Activated CD4-positive, alpha-beta T cell treated with anti-CD3 and anti-CD28 coated beads, Interleukin-2, amount 10 ng/mL, durations not matched to agents 7 days and 5 days (primary cell): ENCODE results near the gene COQ3. TPM values are rescaled to one million over a fixed set of nuclear protein-coding genes. Genes with fewer than 3 reads are reported as not detected.

Experiments used
- CTCF ChIA-PET: fragments of 350-600 bp; sonication (Branson Sonifier 250); formaldehyde crosslinking; loops from one replicate; lab custom pipeline; 2021; ENCODE audit warnings: antibody characterized with exemption; lab: Charles Lee
- POLR2A ChIA-PET: fragments of 350-600 bp; sonication (Branson Sonifier 250); formaldehyde crosslinking; loops from one replicate; lab custom pipeline; 2021; ENCODE audit warnings: antibody characterized with exemption; lab: Charles Lee
- DNase-seq: peaks from one replicate; pipeline ENCODE4 v3.0.0-alpha.2; 2020
- H3K27ac Mint-ChIP-seq: one replicate; pipeline ENCODE4 v1.8.0; 2021; ENCODE audit warnings: mild to moderate bottlenecking, moderate library complexity, mixed read lengths
- H3K27me3 Mint-ChIP-seq: one replicate; pipeline ENCODE4 v1.8.0; 2021; ENCODE audit warnings: mixed read lengths
- H3K36me3 Mint-ChIP-seq: one replicate; pipeline ENCODE4 v1.8.0; 2021; ENCODE audit warnings: low read depth, mixed read lengths
- H3K4me1 Mint-ChIP-seq: one replicate; pipeline ENCODE4 v1.8.0; 2021; ENCODE audit warnings: mixed read lengths
- H3K4me3 Mint-ChIP-seq: one replicate; pipeline ENCODE4 v1.8.0; 2021; ENCODE audit warnings: mild to moderate bottlenecking, moderate library complexity, mixed read lengths
- H3K9me3 Mint-ChIP-seq: one replicate; pipeline ENCODE4 v1.8.0; 2021; ENCODE audit warnings: mixed read lengths
- total RNA-seq, 2 experiments: library from RNA; stranded (reverse); gene quantifications; one replicate each; pipeline ENCODE4 v1.2.3, GENCODE V29; 2021

The COQ3 gene
- total RNA-seq, 2 experiments from 2014 or later, result 8.2 to 8.3 TPM

DNA sequence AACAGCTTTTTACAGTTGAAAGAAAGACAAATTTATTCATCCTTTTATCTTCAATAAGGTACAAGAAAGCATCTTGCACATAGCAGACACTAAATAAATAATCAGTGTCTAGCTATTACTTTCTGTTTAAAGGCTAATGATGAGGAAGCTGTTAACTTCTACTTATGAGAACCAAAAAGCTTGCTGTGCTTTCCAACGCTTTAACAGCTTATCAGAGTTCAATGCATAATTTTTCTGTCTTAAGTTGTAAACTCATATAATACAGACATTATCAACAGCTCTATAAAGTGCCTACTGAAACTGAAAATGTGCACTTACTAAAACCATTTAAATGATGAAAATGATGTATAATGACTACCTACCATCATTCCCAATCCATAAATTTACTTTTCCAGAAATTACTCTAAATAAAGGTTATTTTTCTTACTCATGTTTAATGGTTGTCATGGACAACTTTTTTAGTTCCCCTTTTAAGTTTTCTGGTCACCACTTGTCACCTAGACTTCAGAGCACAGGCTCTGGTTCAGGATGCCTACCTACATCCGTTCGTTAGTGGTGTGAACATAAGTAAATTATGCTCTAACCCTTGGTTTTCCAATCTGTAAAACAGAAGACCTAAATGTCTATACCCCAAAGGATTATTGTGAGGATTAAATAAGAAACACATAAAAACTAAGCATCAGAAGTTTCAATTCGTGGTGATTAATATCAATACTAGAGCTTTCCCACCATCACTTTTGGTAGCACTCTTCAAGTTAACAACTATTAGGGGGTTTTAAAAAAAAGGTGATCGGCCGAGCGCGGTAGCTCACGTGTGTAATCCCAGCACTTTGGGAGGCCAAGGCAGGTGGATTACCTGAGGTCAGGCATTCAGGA lies 23.1 kb upstream of the COQ3 start:
- no peak for DNase-seq
- CTCF ChIA-PET, result no interaction called here
- Mint-ChIP-seq H3K36me3 (peaks cover 25% of the 10 kb centered on the region), H3K27ac (no peak overlapping the region), H3K4me3 (no peak overlapping the region), H3K4me1 (peaks cover 28% of the 10 kb centered on the region), H3K9me3 (no peaks in the 10 kb centered on the region), H3K27me3 (no peaks in the 10 kb centered on the region)
- POLR2A ChIA-PET, result no interaction called here

GRCh38 chr6:99416226-99416625 lies 22.2 kb upstream of the COQ3 start:
- POLR2A ChIA-PET, result no interaction called here
- no peak for DNase-seq
- H3K36me3 Mint-ChIP-seq, result peaks cover 24% of the 10 kb centered on the region
- H3K4me1 Mint-ChIP-seq, result peaks cover 24% of the 10 kb centered on the region
- CTCF ChIA-PET, result no interaction called here
- H3K4me3 Mint-ChIP-seq, result no peak overlapping the region
- H3K27ac Mint-ChIP-seq, result no peak overlapping the region
- no peaks in the 10 kb centered on the region for H3K9me3 Mint-ChIP-seq
- no peaks in the 10 kb centered on the region for H3K27me3 Mint-ChIP-seq

- peaks cover 20% of the 10 kb centered on the region for H3K4me1 Mint-ChIP-seq
- no peaks in the 10 kb centered on the region for H3K27me3 Mint-ChIP-seq
- ChIA-PET CTCF (no interaction called here), POLR2A (no interaction called here)
- no peaks in the 10 kb centered on the region for H3K9me3 Mint-ChIP-seq
- no peak for DNase-seq
- peaks cover 28% of the 10 kb centered on the region for H3K36me3 Mint-ChIP-seq
- no peak overlapping the region for H3K4me3 Mint-ChIP-seq
- no peak overlapping the region for H3K27ac Mint-ChIP-seq
Measured at GRCh38 chr6:99415446-99415845, 21.5 kb upstream of the COQ3 start.

DNA sequence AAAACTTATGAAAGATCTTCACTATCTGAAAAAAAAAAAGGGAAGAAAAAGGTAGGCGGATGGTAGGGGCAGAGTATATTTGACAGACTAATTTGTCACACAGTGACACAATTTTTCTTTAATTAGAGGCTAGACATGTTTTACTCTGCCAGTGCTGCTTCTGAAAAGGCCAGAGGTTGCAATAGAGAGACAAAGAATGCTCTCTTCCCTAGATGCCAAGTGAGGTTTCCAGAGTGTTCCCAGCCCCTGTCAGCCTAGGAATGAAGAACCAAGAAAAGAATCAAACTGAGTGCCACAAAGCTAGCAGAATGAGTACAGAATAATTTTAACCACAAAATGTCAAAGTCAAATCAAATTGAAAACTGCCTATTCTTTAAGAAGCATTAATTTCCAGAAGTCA lies 18.1 kb upstream of the COQ3 start:
- no peak for DNase-seq
- Mint-ChIP-seq H3K27ac (peak overlapping the region; percentile 75), H3K36me3 (peaks cover 40% of the 10 kb centered on the region), H3K4me1 (peaks cover 8% of the 10 kb centered on the region), H3K27me3 (no peaks in the 10 kb centered on the region), H3K9me3 (no peaks in the 10 kb centered on the region), H3K4me3 (no peak overlapping the region)
- CTCF ChIA-PET, result interaction anchor here (1.8 kb wide), 1 partner anchor 10 kb away, joined by 5 read pairs; no protein-coding TSS in a partner anchor
- POLR2A ChIA-PET, result no interaction called here

DNA sequence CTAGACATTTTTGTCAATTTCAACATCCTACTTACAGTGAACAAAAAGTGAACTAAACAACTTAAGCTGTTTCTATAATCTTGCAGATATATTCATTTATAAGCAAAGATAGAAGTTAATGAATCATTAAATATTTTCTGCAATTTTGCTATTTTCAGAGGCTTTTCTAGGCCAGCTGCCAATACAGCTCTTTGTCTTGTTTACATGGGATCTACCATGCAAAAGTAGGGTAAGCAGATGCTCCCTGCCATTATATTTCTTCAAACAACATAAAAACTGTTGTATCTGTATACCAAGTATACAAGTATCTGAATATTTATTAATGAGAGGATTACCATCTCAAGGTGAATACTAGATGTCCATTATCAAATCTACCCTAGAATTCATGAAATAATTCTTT lies 15.7 kb upstream of the COQ3 start:
- H3K4me3 Mint-ChIP-seq, result no peak overlapping the region
- H3K27me3 Mint-ChIP-seq, result no peaks in the 10 kb centered on the region
- no peak overlapping the region for H3K27ac Mint-ChIP-seq
- H3K9me3 Mint-ChIP-seq, result no peaks in the 10 kb centered on the region
- DNase-seq, result no peak
- peaks cover 48% of the 10 kb centered on the region for H3K36me3 Mint-ChIP-seq
- ChIA-PET CTCF (interaction anchor here (1.0 to 1.4 kb wide), 2 partner anchors 13 to 16 kb away, joined by 5 read pairs; partner anchors contain the start of gene COQ3), POLR2A (no interaction called here)
- H3K4me1 Mint-ChIP-seq, result peaks cover 6% of the 10 kb centered on the region

DNA sequence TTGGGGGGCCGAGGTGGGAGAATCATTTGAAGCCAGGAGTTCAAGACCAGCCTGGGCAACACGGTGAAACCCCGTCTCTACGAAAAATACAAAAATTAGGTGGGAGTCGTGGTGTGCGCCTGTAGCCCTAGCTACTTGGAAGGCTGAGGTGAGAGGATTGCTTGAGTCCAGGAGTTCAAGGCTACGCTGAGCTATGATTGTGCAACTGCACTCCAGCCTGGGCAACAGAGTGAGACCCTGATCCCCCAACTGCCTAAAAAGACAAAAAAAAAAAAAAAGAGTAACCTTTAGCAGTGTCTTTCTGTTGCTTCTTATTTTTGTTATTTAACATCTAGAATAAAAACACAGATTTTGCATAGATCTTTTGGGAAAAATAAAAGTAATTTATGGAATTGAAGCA lies 13.1 kb upstream of the COQ3 start:
- DNase-seq, result no peak
- POLR2A ChIA-PET, result no interaction called here
- no peak overlapping the region for H3K27ac Mint-ChIP-seq
- H3K4me3 Mint-ChIP-seq, result no peak overlapping the region
- H3K36me3 Mint-ChIP-seq, result peaks cover 61% of the 10 kb centered on the region
- peaks cover 6% of the 10 kb centered on the region for H3K4me1 Mint-ChIP-seq
- CTCF ChIA-PET, result interaction anchor here (1.0 kb wide), 1 partner anchor 15 kb away, joined by 3 read pairs; no protein-coding TSS in a partner anchor
- H3K9me3 Mint-ChIP-seq, result no peaks in the 10 kb centered on the region
- no peaks in the 10 kb centered on the region for H3K27me3 Mint-ChIP-seq

GRCh38 chr6:99402448-99402847 lies 8.5 kb upstream of the COQ3 start:
- ChIA-PET CTCF (interaction anchor here (0.9 to 2.3 kb wide), 3 partner anchors 9 to 23 kb away, joined by 3 to 5 read pairs (median 3); partner anchors contain the start of gene COQ3), POLR2A (no interaction called here)
- H3K9me3 Mint-ChIP-seq, result no peaks in the 10 kb centered on the region
- no peak for DNase-seq
- peaks cover 5% of the 10 kb centered on the region for H3K4me1 Mint-ChIP-seq
- no peak overlapping the region for H3K27ac Mint-ChIP-seq
- H3K36me3 Mint-ChIP-seq, result peaks cover 57% of the 10 kb centered on the region
- H3K27me3 Mint-ChIP-seq, result no peaks in the 10 kb centered on the region
- no peak overlapping the region for H3K4me3 Mint-ChIP-seq

DNA sequence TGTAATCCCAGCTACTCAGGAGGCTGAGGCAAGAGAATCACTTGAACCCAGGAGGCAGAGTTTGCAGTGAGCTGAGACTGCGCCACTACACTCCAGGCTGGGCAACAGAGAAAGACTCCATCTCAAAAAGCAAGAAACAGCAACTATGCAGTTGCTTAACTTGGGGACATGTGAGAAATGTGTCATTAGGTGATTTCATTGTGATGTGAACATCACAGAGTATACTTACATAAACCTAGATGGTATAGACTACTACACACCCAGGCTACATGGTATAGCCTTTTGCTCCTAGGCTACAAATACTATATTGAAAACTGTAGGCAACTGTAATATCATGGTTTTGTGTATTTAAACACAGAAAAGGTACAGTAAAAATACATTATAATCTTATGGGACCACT lies 3.3 kb upstream of the COQ3 start:
- no peaks in the 10 kb centered on the region for H3K27me3 Mint-ChIP-seq
- ChIA-PET CTCF (interaction anchor here (1.4 kb wide), 1 partner anchor 12 kb away, joined by 5 read pairs; no protein-coding TSS in a partner anchor), POLR2A (no interaction called here)
- H3K9me3 Mint-ChIP-seq, result no peaks in the 10 kb centered on the region
- DNase-seq, result no peak
- no peak overlapping the region for H3K27ac Mint-ChIP-seq
- no peak overlapping the region for H3K4me3 Mint-ChIP-seq
- H3K36me3 Mint-ChIP-seq, result peaks cover 28% of the 10 kb centered on the region
- H3K4me1 Mint-ChIP-seq, result peaks cover 20% of the 10 kb centered on the region

- ChIA-PET CTCF (interaction anchor here (0.8 to 1.4 kb wide), 3 partner anchors 9 to 16 kb away, joined by 3 to 5 read pairs (median 4); no protein-coding TSS in a partner anchor), POLR2A (no interaction called here)
- no peak for DNase-seq
- peak overlapping the region; percentile 93 for H3K27ac Mint-ChIP-seq
- H3K36me3 Mint-ChIP-seq, result peaks cover 5% of the 10 kb centered on the region
- H3K27me3 Mint-ChIP-seq, result no peaks in the 10 kb centered on the region
- H3K4me3 Mint-ChIP-seq, result peak overlapping the region; percentile 94
- no peaks in the 10 kb centered on the region for H3K9me3 Mint-ChIP-seq
- peaks cover 20% of the 10 kb centered on the region for H3K4me1 Mint-ChIP-seq
Measured at GRCh38 chr6:99393366-99393697, 663 bp downstream of the COQ3 start.

DNA sequence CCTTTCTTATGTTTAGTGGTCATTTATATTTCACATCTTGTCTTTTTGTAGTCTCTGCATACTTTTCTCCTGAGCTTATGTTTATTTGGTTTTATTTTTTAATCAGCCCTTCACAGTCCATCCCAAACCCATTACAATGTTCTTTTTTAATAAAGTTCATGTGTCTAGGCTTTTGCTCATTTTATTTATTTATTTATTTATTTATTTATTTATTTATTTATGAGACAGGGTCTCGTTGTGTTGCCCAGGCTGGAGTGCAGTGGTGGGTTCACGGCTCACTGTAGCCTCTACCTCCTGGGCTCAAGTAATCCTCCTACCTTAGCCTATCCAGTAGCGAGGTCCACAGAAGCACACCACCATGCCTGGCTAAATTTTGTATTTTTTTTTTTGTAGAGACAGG lies 3.1 kb downstream of the COQ3 start:
- DNase-seq, result no peak
- no peaks in the 10 kb centered on the region for H3K27me3 Mint-ChIP-seq
- H3K36me3 Mint-ChIP-seq, result no peaks in the 10 kb centered on the region
- H3K27ac Mint-ChIP-seq, result no peak overlapping the region
- H3K4me3 Mint-ChIP-seq, result no peak overlapping the region
- POLR2A ChIA-PET, result interaction anchor here (0.7 kb wide), 1 partner anchor 43 kb away, joined by 3 read pairs; no protein-coding TSS in a partner anchor
- H3K4me1 Mint-ChIP-seq, result peaks cover 20% of the 10 kb centered on the region
- CTCF ChIA-PET, result no interaction called here
- H3K9me3 Mint-ChIP-seq, result no peaks in the 10 kb centered on the region

GRCh38 chr6:99384507-99384906 lies 9.5 kb downstream of the COQ3 start:
- Mint-ChIP-seq H3K27ac (no peak overlapping the region), H3K9me3 (no peaks in the 10 kb centered on the region)

GRCh38 chr6:99378636-99379035 lies 15.4 kb downstream of the COQ3 start:
- Mint-ChIP-seq H3K27me3 (no peaks in the 10 kb centered on the region), H3K4me3 (no peak overlapping the region), H3K4me1 (no peaks in the 10 kb centered on the region), H3K27ac (no peak overlapping the region), H3K9me3 (no peaks in the 10 kb centered on the region), H3K36me3 (no peaks in the 10 kb centered on the region)
- CTCF ChIA-PET, result no interaction called here
- no peak for DNase-seq
- POLR2A ChIA-PET, result no interaction called here

More at GRCh38 chr6:99384507-99384906, 9.5 kb downstream of the COQ3 start:
- CTCF ChIA-PET, result no interaction called here
- no peaks in the 10 kb centered on the region for H3K4me1 Mint-ChIP-seq
- H3K36me3 Mint-ChIP-seq, result no peaks in the 10 kb centered on the region
- no peak overlapping the region for H3K4me3 Mint-ChIP-seq
- H3K27me3 Mint-ChIP-seq, result no peaks in the 10 kb centered on the region
- DNase-seq, result no peak
- POLR2A ChIA-PET, result no interaction called here

GRCh38 chr6:99369533-99369932 lies 24.5 kb downstream of the COQ3 start:
- H3K27ac Mint-ChIP-seq, result no peak overlapping the region
- DNase-seq, result no peak
- no peaks in the 10 kb centered on the region for H3K9me3 Mint-ChIP-seq
- no peak overlapping the region for H3K4me3 Mint-ChIP-seq
- H3K36me3 Mint-ChIP-seq, result no peaks in the 10 kb centered on the region
- CTCF ChIA-PET, result no interaction called here
- POLR2A ChIA-PET, result no interaction called here
- no peaks in the 10 kb centered on the region for H3K27me3 Mint-ChIP-seq
- H3K4me1 Mint-ChIP-seq, result no peaks in the 10 kb centered on the region
